Lower lobe of right lung (tissue), 2 donors: ENCODE results near the gene DDX31. TPM values are rescaled to one million over a fixed set of nuclear protein-coding genes. Genes with fewer than 3 reads are reported as not detected.

Experiments used
- ATAC-seq, 2 donors: fragments of 200-7000 bp; cut with Tn5 transposase; one replicate each; pipeline ENCODE4 v1.9.1; 2020 to 2022; ENCODE audit warnings: mild to moderate bottlenecking in 2 of 2, moderate library complexity in 2 of 2
- DNase-seq: peaks from one replicate; pipeline ENCODE4 v3.0.0-alpha.2; 2020
- H3K27ac ChIP-seq: fragments of 200-600 bp; one replicate; pipeline ENCODE4 v1.8.0; 2022
- H3K27me3 ChIP-seq: fragments of 200-600 bp; one replicate; pipeline ENCODE4 v1.8.0; 2022; ENCODE audit warnings: low read depth
- H3K36me3 ChIP-seq: fragments of 200-600 bp; one replicate; pipeline ENCODE4 v1.8.0; 2022; ENCODE audit warnings: mild to moderate bottlenecking
- H3K4me1 ChIP-seq: fragments of 200-600 bp; one replicate; pipeline ENCODE4 v1.8.0; 2022
- H3K4me3 ChIP-seq: fragments of 200-600 bp; one replicate; pipeline ENCODE4 v1.8.0; 2022; ENCODE audit warnings: mild to moderate bottlenecking
- H3K9me3 ChIP-seq: fragments of 200-600 bp; one replicate; pipeline ENCODE4 v1.8.0; 2022
- intact Hi-C: fragments of 100-400 bp; cut with DNase I; formaldehyde crosslinking; loops from one replicate; pipeline ENCODE4 v1.11.0; 2022
- total RNA-seq: library from RNA; stranded (reverse); fragmentation: NEBNext Ultra II Directional; extraction: Animal tissue kit (Norgen Biotek cat#: 25700); gene quantifications from one replicate; pipeline ENCODE4 v1.2.1, GENCODE V29; 2021
- TF ChIP-seq, protein P1 (sequence below): fragments of 200-600 bp; IDR thresholded peaks from one replicate; pipeline ENCODE4 v1.8.0; 2022; ENCODE audit warnings: antibody characterized with exemption, mild to moderate bottlenecking
- donor health status: DM: no; HTN: yes; CAD: no; lungs with severe emphysema.

Gene DDX31
- total RNA-seq, 1 donor from 2014 or later = 14.1 TPM

DNA sequence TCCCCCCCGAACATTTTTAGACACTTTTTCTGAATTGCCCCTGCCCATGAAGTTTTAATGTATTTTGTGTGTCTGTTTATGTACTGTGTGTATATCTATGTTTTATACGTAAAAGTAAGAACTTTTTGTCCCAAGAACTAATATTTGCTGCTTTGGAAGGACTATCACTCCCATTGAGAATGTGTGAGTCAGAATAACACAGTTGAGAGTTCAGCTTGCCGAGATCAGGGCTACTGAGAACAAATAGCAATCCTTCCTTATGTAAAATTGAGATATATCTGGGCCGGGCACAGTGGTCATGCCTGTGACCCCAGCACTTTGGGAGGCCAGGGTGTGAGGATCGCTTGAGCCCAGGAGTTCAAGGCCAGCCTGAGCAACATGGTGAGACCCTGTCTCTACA lies 11.8 kb upstream of the DDX31 start:
- Histone ChIP-seq H3K36me3 (peaks cover 65% of the 10 kb centered on the region), H3K4me1 (no peaks in the 10 kb centered on the region), H3K9me3 (no peaks in the 10 kb centered on the region), H3K27me3 (no peaks in the 10 kb centered on the region), H3K4me3 (no peak overlapping the region), H3K27ac (no peak overlapping the region)
- ATAC-seq (no peak), DNase-seq (no peak)
- intact Hi-C loops = no loop called here
- TF ChIP-seq, protein P1, sequence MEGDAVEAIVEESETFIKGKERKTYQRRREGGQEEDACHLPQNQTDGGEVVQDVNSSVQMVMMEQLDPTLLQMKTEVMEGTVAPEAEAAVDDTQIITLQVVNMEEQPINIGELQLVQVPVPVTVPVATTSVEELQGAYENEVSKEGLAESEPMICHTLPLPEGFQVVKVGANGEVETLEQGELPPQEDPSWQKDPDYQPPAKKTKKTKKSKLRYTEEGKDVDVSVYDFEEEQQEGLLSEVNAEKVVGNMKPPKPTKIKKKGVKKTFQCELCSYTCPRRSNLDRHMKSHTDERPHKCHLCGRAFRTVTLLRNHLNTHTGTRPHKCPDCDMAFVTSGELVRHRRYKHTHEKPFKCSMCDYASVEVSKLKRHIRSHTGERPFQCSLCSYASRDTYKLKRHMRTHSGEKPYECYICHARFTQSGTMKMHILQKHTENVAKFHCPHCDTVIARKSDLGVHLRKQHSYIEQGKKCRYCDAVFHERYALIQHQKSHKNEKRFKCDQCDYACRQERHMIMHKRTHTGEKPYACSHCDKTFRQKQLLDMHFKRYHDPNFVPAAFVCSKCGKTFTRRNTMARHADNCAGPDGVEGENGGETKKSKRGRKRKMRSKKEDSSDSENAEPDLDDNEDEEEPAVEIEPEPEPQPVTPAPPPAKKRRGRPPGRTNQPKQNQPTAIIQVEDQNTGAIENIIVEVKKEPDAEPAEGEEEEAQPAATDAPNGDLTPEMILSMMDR = no peak

DNA sequence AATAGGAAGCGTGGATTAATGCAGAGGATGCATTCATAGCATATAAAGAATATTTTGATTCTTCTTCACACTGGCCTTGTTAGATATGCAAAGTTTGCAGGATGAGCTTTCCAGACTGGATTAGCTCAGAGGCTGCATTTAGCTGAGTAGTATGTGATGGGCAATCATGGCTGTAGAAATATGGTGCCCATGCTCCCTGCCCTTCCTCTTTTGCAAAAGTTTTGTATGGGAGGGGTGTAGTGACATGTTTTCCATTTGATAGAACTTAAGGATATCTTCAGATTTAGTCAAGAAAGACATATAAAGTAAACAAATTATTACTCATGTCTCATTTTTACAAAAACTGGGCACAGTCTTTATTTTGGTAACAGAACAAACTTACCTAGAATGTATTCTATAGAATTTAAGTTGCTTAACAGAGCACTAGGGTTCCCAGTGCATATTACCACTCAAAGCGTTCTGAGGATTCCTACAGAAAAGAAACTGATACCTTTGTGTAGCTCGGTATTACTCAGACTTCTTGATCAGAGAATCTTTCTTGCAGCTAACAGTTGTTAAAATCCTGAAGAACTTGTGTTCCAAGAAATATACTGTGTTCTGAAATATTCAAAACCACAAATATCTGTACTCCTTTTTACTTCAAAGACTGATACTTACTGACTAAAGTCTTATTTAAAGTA lies 10.3 kb upstream of the DDX31 start:
- H3K27ac ChIP-seq = no peak overlapping the region
- H3K4me1 ChIP-seq = no peaks in the 10 kb centered on the region
- no peak for ATAC-seq
- H3K9me3 ChIP-seq = no peaks in the 10 kb centered on the region
- TF ChIP-seq, protein P1 = no peak
- H3K27me3 ChIP-seq = no peaks in the 10 kb centered on the region
- intact Hi-C loops = no loop called here
- DNase-seq = no peak
- H3K4me3 ChIP-seq = no peak overlapping the region
- peaks cover 50% of the 10 kb centered on the region for H3K36me3 ChIP-seq

DNA sequence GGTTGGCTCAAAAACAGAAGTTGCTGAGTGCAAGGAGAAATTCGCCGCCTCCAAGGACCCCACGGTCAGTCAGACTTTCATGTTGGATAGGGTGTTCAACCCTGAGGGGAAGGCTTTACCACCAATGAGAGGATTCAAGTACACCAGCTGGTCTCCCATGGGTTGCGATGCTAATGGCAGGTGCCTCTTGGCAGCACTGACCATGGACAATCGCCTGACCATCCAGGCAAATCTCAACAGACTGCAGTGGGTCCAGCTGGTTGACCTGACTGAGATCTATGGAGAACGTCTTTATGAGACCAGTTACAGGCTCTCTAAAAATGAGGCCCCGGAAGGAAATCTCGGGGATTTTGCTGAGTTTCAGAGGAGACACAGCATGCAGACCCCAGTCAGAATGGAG lies 8.2 kb upstream of the DDX31 start:
- Histone ChIP-seq H3K4me3 (no peak overlapping the region), H3K36me3 (peaks cover 32% of the 10 kb centered on the region), H3K4me1 (peaks cover 5% of the 10 kb centered on the region), H3K27ac (no peak overlapping the region), H3K9me3 (no peaks in the 10 kb centered on the region), H3K27me3 (no peaks in the 10 kb centered on the region)
- intact Hi-C loops = no loop called here
- no peak for DNase-seq
- TF ChIP-seq, protein P1 = no peak
- ATAC-seq = no peak

DNA sequence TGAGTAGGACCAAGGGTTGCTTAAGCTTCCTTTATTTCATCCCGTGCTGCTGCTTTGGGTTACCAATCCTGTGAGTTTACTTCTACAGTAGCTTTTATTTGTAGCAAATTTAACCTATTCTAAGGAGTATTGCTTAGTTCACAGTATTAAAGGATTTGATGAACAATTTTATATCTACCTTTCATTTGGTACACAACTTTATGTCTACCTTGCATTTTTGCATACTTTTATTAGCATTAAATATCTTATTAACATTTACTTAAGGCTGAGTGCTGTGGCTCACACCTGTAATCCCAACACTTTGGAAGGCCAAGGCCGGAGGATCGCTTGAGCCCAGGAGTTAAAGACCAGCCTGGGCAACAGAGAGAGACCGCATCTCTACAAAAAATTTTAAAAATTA lies 4.7 kb upstream of the DDX31 start:
- peaks cover 28% of the 10 kb centered on the region for H3K4me1 ChIP-seq
- H3K9me3 ChIP-seq = no peaks in the 10 kb centered on the region
- TF ChIP-seq, protein P1 = no peak
- DNase-seq (no peak), ATAC-seq (no peak)
- intact Hi-C loops = no loop called here
- H3K36me3 ChIP-seq = peaks cover 17% of the 10 kb centered on the region
- no peaks in the 10 kb centered on the region for H3K27me3 ChIP-seq
- no peak overlapping the region for H3K4me3 ChIP-seq
- no peak overlapping the region for H3K27ac ChIP-seq

DNA sequence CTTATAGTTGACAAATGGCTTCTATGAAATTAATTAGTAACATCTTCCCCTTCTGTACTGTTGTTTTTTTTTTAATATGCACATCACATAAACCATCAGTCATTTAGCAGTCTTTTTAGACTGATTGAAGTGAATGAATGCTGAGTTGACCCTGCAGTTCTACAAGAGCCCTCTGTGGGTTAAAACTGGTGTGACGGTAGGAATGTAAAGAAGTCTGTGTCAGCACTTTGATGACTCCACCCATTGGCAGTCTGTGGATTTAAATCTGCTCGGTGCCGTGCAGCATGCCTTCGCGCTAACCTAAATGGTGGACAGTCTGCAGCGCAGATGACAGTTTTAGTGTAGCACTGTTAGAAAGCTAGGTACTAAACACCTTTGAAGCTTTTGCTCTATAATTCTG lies 3.6 kb upstream of the DDX31 start:
- TF ChIP-seq, protein P1 = no peak
- Histone ChIP-seq H3K4me1 (peaks cover 35% of the 10 kb centered on the region), H3K4me3 (no peak overlapping the region), H3K36me3 (peaks cover 6% of the 10 kb centered on the region), H3K9me3 (no peaks in the 10 kb centered on the region), H3K27ac (no peak overlapping the region), H3K27me3 (no peaks in the 10 kb centered on the region)
- no peak for DNase-seq
- ATAC-seq = no peak
- intact Hi-C loops = no loop called here

DNA sequence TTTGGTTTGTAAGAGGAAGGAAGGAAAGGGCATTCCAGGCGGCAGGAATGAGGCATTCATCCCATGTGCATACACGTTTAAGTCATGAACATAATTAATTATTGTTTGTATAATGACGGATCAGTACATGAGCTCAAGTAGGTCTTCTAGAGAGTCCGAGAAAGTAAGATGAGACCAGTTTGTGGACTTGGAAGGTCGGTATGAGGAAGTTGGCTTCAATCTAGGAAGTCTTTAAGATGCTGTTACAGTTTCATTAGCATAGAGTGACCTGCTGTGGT lies 2.6 kb upstream of the DDX31 start:
- Histone ChIP-seq H3K4me3 (no peak overlapping the region), H3K4me1 (peaks cover 35% of the 10 kb centered on the region)
- DNase-seq = no peak

More for the DNA sequence above, 2.6 kb upstream of the DDX31 start:
- ATAC-seq = no peak
- H3K36me3 ChIP-seq = no peaks in the 10 kb centered on the region
- TF ChIP-seq, protein P1 = no peak
- intact Hi-C loops = no loop called here
- H3K27me3 ChIP-seq = no peaks in the 10 kb centered on the region
- H3K9me3 ChIP-seq = no peaks in the 10 kb centered on the region
- H3K27ac ChIP-seq = no peak overlapping the region
